Stimulated activated CD4-positive, alpha-beta T cell treated with anti-CD3 and anti-CD28 coated beads, Interleukin-4, amount 100 ng/mL, for 48 hours (primary cell): ENCODE measurements around the gene ZNF397.

Experiments
- DNase-seq, 2 donors: peaks; one replicate each; pipeline ENCODE4 v3.0.0-alpha.2; 2020; ENCODE audit warnings: low read depth in 2 of 2

Gene ZNF397

GRCh38 chr18:35290094-35290735 is 49.4 kb downstream of the ZNF397 start, which contains the start of gene ZSCAN30:
ZSCAN30 (minus strand) TSS chr18:35290229; CDS start chr18:35264352, 25,877 bp downstream.
- DNase-seq: peak; percentile 92 to 94

GRCh38 chr18:35291166-35291565 is 50.3 kb downstream of the ZNF397 start:
- DNase-seq: no peak

- no peak for DNase-seq
Measured at GRCh38 chr18:35296060-35296459, 55.2 kb downstream of the ZNF397 start.

- DNase-seq: no peak
Measured at GRCh38 chr18:35303610-35304009, 62.8 kb downstream of the ZNF397 start.

GRCh38 chr18:35306588-35307250 is 65.9 kb downstream of the ZNF397 start:
- DNase-seq: no peak
